ENCODE measurements around the gene TIPIN.

DNA sequence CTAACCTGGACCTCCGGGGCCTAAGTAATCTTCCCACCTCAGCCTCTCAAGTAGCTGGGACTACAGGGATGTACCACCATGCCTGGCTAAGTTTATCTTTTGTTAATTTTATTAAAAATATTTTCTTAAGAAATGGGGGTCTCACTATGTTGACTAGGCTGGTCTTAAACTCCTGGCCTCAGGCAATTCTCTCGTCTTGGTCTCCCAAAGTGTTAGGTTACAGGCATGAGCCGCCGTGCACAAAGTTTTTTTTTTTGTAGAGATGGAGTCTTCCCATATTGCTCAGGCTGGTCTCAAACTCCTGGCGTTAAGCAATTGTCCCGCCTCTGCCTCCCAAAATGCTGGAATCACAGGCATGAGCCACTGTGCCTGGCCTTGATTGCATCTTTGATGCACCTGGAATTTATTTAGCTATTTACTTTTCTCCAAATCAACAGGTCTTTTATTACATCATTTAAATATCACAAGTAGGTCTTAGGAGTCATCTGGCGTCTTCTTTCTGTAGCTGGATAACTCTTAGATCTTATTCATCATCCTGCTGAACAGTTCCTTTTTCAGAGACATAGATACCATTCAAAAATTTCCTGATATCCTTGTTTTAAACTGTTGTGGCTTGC is 22.4 kb upstream of the TIPIN start:
- TF ChIP-seq, protein P1, sequence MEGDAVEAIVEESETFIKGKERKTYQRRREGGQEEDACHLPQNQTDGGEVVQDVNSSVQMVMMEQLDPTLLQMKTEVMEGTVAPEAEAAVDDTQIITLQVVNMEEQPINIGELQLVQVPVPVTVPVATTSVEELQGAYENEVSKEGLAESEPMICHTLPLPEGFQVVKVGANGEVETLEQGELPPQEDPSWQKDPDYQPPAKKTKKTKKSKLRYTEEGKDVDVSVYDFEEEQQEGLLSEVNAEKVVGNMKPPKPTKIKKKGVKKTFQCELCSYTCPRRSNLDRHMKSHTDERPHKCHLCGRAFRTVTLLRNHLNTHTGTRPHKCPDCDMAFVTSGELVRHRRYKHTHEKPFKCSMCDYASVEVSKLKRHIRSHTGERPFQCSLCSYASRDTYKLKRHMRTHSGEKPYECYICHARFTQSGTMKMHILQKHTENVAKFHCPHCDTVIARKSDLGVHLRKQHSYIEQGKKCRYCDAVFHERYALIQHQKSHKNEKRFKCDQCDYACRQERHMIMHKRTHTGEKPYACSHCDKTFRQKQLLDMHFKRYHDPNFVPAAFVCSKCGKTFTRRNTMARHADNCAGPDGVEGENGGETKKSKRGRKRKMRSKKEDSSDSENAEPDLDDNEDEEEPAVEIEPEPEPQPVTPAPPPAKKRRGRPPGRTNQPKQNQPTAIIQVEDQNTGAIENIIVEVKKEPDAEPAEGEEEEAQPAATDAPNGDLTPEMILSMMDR (IDR thresholded peaks at IDR 0.05; ENCODE audit: low read depth, low read length): no peak
- TF ChIP-seq POLR2A (IDR thresholded peaks at IDR 0.05; ENCODE audit: extremely low read depth, insufficient read length): no peak
- TF ChIP-seq, protein P2, sequence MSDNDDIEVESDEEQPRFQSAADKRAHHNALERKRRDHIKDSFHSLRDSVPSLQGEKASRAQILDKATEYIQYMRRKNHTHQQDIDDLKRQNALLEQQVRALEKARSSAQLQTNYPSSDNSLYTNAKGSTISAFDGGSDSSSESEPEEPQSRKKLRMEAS (IDR thresholded peaks at IDR 0.05; ENCODE audit: low read depth, low read length): no peak
- TF ChIP-seq MYC (IDR thresholded peaks at IDR 0.05; ENCODE audit: low read depth, low read length): no peak
